HG02870 (cell line): ENCODE data around the gene ENPP7.

Source experiments
- ATAC-seq: cut with Tn5 transposase; IDR thresholded peaks from one replicate; pipeline ENCODE4 v1.9.1; 2021; ENCODE audit warnings: mild to moderate bottlenecking, moderate library complexity; ENCODE audit not compliant: unreplicated experiment

The ENPP7 gene

DNA sequence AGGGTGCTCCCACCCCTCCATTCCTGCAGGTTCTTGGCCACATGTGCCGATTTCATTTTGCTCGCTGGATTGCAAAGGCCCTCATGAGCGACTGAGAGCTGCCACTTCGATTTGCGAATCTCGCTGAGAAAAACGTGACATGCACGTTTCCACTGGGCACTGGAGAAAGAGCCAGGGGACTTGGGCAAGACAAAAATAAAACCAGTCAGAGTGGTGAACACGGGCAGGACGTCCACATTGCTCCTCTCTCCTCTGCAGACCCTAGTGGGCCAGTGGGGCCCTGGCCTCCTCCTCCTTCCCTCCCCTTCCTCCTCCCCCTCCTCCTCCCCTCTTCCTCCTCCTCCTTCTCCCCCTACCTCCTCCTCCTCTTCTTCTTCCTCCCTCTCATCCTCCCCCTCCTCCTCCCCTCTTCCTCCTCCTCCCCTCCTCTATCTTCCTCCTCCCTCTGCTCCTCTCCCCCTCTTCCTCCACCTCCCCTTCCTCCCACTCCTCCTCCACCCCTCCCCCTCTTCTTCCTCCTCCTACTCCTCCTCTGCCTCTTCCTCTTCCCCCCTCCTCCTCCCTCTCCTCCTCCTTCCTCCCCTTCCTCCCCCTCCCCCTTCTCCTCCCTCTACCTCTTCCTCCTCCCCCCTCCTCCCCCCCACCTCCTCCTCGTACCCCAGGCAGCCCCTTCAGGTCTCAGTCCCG lies 28.1 kb upstream of the ENPP7 start:
- no peak for ATAC-seq

DNA sequence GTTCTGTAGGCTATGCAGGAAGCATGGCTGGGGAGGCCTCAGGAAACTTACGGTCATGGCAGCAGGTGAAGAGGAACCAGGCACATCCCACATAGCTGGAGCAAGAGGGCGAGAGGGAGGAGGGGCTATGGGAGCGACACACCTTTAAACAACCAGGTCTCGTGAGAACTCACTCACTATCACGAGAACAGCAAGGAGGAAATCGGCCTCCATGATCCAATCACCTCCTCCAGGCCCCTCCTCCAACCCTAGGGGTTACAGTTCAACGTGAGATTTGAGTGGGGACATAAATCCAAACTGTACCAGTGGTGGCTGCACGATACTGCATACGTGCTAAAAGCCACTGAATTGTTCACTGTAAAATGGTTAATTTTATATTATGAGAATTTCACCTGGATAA lies 26.1 kb upstream of the ENPP7 start:
- no peak for ATAC-seq

DNA sequence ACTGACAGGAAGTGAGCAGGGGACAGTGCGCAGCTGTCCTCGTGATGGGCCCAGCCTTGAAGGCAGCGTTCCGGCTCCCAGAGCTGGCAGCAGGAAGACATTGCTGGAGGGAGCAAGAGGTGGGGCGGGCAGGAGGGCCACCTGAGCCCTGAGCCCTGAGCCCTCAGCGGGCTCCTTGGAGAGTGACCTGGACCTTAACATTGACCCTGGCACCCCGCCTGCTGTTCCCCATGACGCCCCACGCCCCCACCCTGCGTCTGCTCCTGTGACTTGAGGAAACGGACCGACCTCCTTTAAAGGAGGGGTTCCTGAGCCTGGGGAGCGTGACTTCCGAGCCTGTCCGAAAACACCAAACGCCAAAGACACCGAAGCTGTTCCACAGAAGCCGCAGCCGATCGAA lies 25.1 kb upstream of the ENPP7 start:
- ATAC-seq = no peak

DNA sequence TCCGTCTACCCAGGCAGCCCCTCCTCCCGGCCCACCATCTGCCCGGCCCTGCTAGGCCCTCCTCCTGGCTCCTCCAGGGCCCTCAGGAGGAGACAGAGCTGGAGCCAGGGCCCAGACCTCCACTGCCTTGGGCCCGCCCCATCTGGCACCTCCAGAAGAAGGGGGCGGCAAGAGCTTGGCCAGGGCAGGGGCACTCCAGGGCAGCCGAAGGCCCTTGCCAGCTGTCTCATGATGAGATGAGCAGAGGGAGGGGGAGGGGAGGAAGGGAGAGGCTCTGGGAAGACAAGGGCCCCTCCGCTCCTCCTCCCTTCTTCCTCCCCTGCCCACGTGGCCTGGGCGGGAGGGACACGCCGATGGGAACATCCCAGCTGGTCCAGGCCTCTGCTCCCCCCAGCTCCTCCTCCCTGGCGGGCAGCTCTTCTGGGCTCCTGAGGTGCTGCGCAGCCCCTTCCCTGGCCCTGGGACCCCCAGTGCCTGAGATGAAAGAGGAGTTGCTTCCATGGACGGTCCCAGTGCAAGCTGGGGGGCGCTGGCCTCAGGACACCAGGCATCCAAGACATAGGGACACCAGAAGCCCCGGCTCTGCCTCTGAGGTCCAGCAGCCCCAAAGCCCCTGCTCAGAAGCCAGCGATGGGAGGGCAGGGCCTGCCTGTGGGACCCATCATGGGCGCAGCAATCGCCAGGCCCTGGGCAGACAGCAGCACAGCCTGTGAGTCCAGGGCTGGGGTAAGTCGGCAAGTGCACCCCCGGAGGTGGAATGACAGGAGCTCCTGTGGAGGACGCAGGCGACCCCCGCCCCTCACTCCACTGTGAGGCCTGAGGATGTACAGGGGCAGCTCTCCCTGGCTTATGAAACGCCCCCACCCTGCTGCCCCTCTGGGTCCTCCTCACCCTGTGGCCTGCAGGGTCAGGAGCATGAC lies 23.6 kb upstream of the ENPP7 start:
- ATAC-seq = no peak

DNA sequence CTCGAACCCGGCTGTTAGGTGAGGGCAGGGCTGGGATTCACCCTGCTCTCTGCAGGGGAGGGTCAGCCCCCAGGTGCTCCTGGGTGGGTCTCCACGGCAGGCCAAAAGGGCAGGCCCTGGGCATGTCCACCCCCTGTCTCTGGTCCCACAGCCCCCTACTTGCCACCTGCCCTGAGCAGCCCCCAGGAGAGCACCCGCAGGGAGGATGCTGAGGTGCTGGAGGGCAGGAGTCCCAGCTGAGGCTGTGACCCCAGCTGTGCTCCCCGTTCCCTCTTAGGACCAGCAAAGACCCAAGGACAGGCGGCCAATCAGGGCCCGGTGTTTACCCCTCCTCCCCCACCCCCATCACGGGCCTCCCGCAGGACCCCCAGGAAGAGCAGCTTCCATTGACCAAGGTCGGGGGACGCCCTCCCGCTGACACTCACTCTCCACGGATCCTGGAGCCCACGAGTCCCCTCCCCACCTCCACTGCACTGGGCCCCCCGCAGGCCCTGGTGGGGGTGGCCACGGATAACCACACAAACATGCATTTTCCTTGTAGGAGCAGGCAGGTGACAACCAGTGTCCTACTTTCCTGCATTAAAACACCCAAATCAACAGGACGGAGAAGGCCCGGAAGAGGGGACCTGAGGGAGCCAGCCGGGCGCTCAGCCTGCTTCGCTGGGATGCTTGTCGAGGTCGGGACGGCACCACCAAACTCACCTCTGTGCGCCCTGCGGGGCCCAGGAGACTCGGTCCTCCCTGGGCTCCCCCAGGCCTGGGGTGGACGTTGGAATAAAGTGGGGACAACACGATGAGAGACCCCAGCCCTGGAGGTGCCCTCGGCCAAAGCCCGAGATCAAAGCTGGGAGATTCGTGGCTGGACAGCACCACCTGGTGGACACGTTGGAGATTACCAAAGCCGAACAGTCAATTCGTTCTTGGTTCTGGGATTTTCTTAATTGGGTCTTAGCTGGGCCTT lies 22.5 kb upstream of the ENPP7 start:
- ATAC-seq = no peak

DNA sequence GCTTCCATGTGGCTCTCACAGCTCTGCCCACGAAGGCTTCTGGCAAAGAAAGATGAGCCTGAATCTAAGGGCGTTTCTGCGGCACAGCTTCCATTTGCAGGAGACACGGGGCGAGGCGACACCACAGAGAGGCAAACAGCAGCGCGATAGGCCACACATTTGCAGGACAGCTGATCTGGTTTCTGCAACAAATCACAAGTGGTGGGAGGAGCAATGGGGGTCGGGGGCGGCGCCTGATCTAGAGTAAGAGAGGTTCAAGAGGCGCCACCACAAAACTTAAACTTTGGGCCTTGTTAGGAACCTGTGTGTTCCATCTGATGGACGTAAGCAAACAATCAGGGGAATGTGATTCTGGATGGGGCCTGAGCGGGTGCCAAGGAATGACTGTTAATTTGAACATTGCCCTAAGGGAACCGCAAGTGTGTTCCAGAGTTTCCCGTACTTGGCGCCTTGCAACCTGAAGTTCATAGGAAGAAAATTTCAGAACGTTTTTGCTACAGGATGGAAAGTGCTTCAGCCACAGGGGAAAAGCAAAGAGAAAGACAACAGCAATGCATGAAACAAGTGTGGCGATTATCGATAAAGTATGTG lies 18.9 kb upstream of the ENPP7 start:
- no peak for ATAC-seq

DNA sequence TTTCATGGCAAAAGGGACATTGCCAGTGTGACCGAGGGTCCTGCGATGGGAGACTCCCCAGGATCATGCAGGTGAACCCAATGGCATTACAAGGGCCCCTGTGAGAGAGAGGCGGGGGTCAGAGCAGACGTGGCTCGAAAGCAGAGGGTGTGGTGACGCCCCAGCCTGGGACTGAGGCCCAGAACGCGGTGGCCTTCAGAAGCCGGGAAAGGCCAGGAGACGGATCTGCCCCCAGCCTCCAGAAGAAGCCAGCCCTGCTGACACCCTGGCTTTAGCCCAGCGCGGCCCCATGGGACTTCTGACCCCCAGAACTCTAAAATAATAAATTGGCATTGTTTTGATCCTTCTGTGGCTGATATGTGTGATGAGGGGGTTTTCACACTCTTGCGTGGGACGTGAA lies 17.4 kb upstream of the ENPP7 start:
- no peak for ATAC-seq

DNA sequence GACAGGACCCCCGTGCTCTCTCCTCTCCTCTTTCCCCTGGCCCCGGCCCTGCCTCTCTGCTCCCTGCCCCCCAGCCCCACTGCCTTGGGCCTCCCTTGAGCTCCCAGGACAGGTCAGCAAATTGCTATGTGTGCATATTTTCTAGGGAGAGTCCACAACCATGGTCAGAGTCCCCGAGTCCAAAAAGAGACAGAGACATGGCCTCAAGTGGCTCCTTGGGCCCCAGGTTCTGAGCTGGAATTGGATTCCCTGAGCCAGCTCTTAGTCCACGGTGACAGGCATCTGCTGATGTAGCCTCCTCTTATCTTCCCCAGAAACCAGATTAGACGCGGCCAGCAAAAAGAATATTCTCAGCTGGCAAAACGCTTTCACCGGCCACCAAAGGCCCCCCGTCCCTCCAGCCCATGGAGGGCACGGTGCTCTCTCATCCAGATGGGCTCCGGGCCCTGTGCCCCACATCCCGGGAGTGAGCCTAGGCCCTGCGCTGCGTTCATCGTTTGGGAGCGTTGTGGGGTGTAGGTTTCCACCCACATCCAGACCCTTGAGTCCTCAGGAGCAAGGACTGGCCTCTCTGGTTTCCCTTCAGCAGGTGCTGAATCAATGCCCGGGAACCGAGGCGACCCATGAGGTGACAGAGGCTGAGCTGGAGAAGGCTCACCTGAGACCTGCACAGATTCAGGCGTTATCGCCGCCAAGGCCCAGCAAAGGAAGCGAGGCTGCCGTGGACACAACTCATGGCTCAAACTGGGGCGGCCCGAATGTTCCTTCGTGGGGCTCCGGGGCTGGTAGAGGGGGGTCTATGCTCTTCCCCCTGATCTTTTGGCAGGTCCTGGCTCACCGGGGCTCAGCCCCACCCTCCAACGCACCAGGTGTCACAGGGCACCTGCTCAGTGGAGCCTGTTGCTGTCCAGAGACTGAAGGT lies 16.3 kb upstream of the ENPP7 start:
- no peak for ATAC-seq

DNA sequence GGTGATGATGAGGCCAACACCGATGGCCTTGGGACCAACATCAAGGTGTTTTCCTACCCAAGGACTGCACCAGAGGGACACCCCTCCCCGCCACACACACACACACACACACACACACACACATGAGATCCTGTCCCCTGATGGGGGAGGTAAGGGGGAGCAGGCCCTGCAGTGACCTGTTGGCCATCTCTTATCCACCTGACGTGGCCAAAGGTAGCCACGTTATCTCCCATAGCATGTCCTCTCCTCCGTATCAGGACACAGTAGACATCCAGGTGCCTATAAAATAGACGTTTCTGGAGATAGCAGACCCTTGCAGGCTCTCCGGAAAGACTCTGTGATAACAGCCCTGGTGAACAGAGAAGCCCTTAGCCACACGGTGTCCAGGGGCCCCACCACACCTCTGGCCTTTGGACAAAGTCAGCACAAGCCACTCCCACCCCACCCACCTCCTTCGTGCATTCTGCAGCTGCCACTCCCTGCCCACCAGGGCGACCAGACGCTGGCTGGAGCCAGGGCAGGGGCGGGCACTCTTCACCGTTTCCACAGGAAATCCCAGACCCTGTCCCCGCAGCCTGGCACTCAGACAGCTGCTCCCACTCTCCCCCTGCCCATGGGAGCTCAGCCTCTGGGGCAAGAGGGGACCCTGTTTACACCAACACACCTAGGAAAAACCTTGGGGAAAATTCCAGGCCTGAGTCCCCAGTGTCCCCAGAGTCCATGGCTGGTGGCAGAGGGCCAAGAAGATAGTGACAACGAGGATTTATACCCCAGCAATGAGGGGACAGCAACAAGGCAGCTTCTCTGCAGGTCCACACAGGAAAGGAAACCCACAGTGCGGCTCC lies 15.4 kb upstream of the ENPP7 start:
- no peak for ATAC-seq

DNA sequence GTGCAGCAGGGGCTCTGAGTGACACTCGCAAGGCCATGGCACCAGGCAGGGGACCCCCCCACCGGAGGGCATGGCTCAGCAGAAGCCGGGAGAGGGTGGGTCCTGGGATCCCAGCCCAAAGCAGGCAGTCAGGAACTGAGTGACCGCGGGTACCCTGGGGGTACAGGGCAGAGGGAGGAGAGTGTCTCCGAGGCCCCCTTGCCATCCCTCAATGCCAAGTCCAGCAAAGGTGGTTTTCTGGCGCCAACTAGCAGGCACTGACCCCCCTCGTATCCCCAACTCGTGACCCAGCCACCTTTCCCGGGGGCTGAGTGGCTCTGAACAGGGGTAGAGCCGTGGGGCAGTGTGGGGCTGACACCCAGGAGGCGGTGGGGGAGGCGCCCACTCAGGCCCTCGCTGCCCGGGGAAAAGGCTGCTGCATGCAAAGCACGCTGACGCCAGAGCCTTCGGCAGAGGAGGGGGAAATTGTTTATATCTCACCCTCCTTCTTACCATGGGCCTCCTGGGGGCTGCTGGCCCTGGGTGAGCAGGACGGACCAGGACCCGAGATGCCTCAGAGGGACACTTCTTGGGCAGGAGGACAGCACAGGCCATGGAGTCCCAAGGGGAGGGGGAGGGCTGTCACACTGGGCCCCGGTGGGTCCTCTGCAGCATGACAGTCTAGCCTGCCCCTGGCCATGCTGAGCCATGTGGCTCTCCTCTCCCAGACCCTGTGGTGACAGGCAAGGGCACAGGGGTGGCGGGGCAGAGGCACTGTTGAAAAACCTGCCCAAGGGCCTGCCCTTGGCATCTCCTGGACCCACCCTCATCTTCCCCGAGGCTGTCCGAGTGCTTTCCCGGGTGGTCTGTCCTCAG lies 14.6 kb upstream of the ENPP7 start:
- ATAC-seq = no peak

DNA sequence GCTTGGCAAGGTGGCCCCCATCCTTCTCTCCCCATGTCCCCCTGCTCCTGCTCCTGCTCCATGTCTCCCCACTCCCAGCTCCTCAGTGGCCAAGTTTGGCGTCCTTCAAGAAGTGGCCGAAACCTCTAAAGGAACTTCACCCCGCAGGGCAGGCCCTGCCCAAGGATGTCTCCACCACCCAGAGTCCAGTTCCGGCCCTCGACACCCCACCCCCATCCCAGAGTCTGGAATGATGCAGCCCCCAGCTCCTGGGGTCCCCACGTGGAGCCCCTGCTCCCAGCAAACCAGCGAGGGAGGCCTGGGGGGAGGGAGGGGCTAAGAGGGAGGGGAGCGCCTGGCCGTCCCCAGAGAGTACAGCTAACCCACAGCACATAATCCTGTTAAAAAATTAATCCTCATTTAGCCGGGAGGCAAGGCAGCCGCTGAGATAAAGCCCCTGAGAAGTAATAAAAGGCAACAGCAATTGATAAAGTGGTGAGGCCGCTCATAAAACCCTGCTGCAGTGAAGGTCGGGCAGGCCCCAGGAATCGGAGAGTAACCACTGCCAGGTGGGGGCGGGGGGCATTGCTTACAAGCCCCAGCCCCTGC lies 9.9 kb upstream of the ENPP7 start:
- no peak for ATAC-seq

DNA sequence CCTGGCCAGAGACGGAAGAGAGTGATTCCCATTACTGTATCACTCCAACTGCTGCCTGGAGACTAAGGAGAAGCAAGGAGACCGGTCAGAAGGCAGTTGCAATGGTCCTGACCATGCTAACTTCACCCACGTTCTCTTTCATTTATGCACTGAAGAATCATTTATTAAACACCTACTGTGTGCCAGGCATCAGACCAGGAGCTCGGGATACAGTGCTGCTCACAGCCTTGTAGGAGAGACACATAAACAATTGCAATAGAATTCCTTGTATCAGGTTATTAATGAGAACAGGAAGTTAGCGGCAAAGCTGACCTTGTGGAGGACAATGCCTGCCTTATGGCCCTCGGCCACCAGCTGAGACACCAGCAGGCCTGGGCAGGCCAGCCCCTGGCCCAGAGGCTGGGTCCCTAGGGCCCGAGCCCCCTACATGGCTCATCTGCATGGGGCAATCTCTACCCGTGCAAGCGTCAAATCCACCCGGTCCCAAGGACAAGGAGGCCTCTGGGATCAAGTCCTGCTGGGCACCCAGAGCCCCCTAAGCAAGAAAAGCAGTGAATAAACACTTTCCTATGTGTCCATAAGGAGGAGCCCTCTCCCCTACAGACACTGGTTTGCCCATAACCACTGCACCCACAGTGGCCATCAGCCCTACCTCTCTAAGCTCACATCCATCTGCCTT lies 8.6 kb upstream of the ENPP7 start:
- no peak for ATAC-seq

DNA sequence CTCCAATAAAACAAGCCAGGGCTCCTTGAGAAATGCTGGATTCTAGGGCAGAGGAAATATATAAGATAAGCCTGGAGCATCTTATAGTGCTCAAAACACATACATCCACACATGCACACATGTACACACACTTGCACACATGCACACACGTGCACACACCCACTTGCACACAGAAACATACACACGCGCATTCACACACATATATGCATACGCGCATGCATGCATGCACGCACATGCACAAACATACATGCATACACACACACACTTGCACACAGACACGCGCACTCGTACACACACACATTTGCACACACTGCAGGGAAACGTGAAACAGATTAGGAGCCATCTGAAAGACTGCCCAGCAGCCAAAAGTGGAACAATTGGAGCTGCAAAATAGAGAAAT lies 8.0 kb upstream of the ENPP7 start:
- no peak for ATAC-seq

DNA sequence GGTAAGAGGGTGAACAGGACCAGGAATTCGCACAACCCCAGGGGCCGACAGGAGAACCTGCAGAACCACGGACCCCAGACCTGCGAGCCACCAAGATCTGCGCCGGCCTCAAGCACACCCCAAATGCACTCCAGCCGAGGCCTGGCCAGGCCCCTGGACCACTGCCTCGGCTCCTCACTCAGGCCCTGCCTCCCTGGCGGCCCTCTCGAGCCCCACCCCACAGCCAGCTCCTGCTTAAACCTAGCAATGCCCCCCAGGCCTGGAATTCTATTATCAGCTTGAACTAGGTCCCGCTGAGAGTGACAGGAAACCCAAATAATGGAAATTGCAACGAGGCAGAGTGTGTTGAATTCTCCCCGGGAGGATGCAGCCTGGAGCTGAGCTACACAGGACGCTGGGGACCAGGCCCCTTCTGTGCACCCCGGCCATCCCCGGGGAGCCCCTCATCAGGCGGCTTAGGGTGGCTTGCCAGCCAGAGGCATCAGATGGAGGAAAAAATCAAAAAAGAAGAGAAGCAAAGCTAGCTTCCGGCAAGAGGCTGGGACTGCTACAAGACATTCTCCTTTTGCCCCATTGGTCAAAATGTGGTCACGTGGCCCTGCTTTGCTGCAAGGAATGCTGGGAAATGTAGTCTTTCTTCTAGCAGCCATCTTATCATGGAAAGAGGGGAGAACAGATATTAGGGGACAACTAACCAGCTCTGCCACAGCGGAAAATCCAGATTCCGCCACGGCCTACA lies 2.4 kb upstream of the ENPP7 start:
- no peak for ATAC-seq

DNA sequence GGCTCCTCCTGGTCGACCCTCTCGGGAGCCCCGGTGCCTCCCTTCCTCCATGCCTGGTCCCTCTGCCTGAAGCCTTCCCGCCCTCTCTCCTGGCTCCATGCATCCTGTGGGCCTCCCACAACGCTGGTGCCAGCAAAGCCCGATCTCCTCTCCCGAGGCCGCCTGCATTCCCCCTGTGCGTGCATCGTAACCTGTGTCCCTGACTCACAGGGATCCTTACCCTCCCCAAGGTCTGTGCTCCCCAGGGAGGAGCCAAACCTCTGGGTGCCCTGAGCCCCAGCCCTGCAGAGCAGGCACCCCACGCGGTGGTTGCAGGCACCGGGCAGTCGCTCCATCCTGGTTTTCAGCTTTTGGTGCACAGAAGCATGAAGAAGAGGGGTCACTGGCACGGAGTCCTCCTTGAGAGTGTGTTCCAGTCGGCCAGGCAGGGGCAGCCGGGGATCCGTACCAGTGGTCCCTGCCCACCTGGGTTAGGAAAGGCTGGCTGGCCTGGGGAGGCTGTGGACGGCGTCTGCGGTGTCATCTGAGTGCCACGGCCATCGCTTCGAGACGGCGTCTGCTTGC lies 1.8 kb upstream of the ENPP7 start:
- no peak for ATAC-seq

DNA sequence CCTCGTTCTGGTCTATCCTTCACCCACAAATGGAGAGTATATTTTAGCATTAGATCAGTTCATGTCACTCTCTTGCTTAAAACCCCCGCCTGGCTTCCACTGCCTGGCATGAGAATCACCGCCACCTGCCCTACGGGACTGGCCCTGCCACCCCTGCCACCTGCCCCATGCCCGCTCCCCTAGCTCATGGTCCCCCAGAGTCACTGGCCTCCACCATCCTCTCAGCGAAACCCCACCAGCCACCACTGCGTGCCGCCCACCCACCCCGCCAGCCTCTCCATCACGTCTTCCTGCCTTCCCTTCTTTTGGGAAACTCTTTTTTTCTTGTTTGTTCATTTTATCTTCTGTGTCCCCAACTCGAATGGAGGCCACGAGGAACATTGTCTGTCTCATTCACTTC lies 982 bp upstream of the ENPP7 start:
- ATAC-seq = no peak
